HL-60 (cell line): ENCODE measurements around the gene CNGA2.

Experiments used
- CTCF ChIP-seq: IDR thresholded peaks from one replicate; pipeline ENCODE4 v1.5.1; 2011; ENCODE audit warnings: low read length, control low read depth, inconsistent platforms; ENCODE audit not compliant: insufficient read depth
- POLR2AphosphoS5 ChIP-seq: IDR thresholded peaks from 2 replicates; pipeline ENCODE4 v1.6.1; 2012; ENCODE audit warnings: low read depth

GRCh38 chrX:151774421-151774820 lies 39.9 kb downstream of the CNGA2 start:
- TF ChIP-seq CTCF, result no peak
- TF ChIP-seq POLR2AphosphoS5, result no peak
